Subcutaneous adipose tissue (tissue), 4 donors: Measurements from ENCODE around the gene SLC9C1. TPM values are rescaled to one million over a fixed set of nuclear protein-coding genes. Genes with fewer than 3 reads are reported as not detected.

Source experiments
- CTCF ChIP-seq: fragments of 450-650 bp; IDR thresholded peaks from one replicate; pipeline ENCODE4 v1.5.1; 2016; ENCODE audit warnings: low read depth, mild to moderate bottlenecking, control low read depth, antibody characterized with exemption, moderate library complexity
- total RNA-seq, 4 donors: library from RNA; depleted of rRNA; stranded (reverse); fragments of >200 nt; gene quantifications; one replicate each; pipeline ENCODE4 v1.1.0, GENCODE V29; 2016

SLC9C1 gene
- total RNA-seq, 4 donors from 2014 or later, result 0.17 to 0.75 TPM; not detected in 2

GRCh38 chr3:112233083-112233482 is 60.9 kb downstream of the SLC9C1 start:
- no peak for TF ChIP-seq CTCF

GRCh38 chr3:112231727-112232126 is 62.3 kb downstream of the SLC9C1 start:
- TF ChIP-seq CTCF, result no peak

- no peak for TF ChIP-seq CTCF
Measured at GRCh38 chr3:112230033-112230432, 64.0 kb downstream of the SLC9C1 start.

GRCh38 chr3:112228786-112229185 is 65.2 kb downstream of the SLC9C1 start:
- no peak for TF ChIP-seq CTCF

GRCh38 chr3:112200317-112200666 is 93.7 kb downstream of the SLC9C1 start:
- TF ChIP-seq CTCF, result no peak

GRCh38 chr3:112199622-112200316 is 94.2 kb downstream of the SLC9C1 start:
- TF ChIP-seq CTCF, result no peak

- TF ChIP-seq CTCF, result no peak
Measured at GRCh38 chr3:112197131-112197530, 96.9 kb downstream of the SLC9C1 start.
